Sigmoid colon (tissue), 4 donors: ENCODE measurements around the gene DPP6.

Experiments
- EP300 ChIP-seq, 4 donors: sonication (generic); formaldehyde crosslinking; IDR thresholded peaks; one replicate each; pipeline ENCODE4 v1.6.1; 2017; ENCODE audit warnings: antibody characterized with exemption in 4 of 4
- POLR2A ChIP-seq, 2 donors: fragments of 450-650 bp; IDR thresholded peaks; one replicate each; pipeline ENCODE4 v1.6.1; 2016; ENCODE audit warnings: antibody characterized with exemption in 2 of 2, mild to moderate bottlenecking in 2 of 2, moderate library complexity in 2 of 2
- TF ChIP-seq, protein P1 (sequence below), 4 experiments: fragments of 450-650 bp in 3 of 4; fragments of 200-600 bp in 1 of 4; IDR thresholded peaks; one replicate each; pipeline ENCODE4 v1.5.1; 2016 to 2019; ENCODE audit warnings: antibody characterized with exemption in 4 of 4, mild to moderate bottlenecking in 3 of 4, moderate library complexity in 2 of 4

DNA sequence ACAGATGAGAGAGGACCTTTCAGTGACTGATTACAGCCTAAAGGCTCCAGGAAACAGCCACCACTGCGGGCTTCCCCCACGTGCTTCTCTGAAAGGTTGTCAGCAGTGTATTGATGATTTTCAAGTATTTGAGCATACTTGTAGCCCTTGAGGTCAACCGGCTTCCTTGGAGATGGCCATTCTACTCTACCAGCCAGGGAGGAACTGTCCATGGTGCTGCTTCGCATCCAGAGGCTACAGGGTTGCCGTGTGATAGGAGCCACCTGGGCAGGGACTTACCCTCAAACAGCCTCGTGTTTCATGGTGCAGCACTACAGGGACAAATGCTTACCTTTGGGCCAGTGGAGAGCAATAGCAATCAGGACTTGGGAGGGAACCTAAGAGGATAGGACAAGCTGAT lies 179.5 kb downstream of the DPP6 start:
- TF ChIP-seq, protein P1, sequence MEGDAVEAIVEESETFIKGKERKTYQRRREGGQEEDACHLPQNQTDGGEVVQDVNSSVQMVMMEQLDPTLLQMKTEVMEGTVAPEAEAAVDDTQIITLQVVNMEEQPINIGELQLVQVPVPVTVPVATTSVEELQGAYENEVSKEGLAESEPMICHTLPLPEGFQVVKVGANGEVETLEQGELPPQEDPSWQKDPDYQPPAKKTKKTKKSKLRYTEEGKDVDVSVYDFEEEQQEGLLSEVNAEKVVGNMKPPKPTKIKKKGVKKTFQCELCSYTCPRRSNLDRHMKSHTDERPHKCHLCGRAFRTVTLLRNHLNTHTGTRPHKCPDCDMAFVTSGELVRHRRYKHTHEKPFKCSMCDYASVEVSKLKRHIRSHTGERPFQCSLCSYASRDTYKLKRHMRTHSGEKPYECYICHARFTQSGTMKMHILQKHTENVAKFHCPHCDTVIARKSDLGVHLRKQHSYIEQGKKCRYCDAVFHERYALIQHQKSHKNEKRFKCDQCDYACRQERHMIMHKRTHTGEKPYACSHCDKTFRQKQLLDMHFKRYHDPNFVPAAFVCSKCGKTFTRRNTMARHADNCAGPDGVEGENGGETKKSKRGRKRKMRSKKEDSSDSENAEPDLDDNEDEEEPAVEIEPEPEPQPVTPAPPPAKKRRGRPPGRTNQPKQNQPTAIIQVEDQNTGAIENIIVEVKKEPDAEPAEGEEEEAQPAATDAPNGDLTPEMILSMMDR (IDR thresholded peaks at IDR 0.05) = no peak
- TF ChIP-seq POLR2A (IDR thresholded peaks at IDR 0.05) (no peak), EP300 (IDR thresholded peaks at IDR 0.05) (no peak)
